GM12801 (cell line): Measurements from ENCODE around the gene PPP4R2.

Experiments
- CTCF ChIP-seq: IDR thresholded peaks from one replicate; pipeline ENCODE4 v1.5.1; 2011; ENCODE audit warnings: control low read depth; ENCODE audit not compliant: insufficient read length; ENCODE audit errors: extremely low read depth

PPP4R2 gene

DNA sequence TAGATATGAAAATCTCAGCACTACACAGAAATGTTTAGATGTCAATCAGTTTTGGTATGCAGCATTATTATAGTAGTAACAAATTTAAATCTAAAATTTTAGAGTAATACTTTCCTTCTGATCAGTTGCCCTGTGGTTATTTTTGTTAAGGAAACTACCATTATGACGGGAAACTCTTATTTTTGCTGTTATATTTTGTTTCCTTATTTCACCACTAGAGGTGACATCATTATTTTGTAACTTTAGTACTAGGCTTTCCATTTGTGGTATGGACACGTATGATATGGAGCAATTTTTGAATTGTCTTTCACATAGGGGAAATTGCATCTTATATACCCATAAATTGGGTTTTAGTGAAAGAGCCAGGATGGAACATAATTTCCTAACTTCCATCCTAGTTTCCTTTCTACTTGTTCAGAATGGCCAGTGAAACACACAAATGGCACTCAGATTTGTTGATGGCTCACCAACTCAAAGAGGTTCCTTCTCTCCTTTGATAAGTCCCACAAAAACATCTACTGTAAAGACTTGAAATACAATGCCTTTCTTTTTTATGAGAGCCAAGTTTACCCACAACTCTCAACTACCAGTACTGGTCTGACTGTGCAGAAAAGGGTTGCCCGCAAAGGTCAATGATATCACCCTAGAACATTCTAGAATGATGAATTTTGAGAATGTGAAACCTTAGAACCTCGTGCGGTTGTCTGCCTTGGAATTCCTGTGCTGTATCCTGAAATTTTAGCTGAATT lies 19.4 kb upstream of the PPP4R2 start:
- no peak for TF ChIP-seq CTCF

- TF ChIP-seq CTCF = no peak
These were observed 13.8 kb upstream of the PPP4R2 start for GRCh38 chr3:72982609-72983366.

GRCh38 chr3:72985576-72985975 lies 11.0 kb upstream of the PPP4R2 start:
- TF ChIP-seq CTCF = no peak

- TF ChIP-seq CTCF = no peak
These were observed 5.8 kb upstream of the PPP4R2 start for GRCh38 chr3:72990701-72991395.

- TF ChIP-seq CTCF = no peak
These were observed 5.1 kb upstream of the PPP4R2 start for GRCh38 chr3:72991522-72991921.

DNA sequence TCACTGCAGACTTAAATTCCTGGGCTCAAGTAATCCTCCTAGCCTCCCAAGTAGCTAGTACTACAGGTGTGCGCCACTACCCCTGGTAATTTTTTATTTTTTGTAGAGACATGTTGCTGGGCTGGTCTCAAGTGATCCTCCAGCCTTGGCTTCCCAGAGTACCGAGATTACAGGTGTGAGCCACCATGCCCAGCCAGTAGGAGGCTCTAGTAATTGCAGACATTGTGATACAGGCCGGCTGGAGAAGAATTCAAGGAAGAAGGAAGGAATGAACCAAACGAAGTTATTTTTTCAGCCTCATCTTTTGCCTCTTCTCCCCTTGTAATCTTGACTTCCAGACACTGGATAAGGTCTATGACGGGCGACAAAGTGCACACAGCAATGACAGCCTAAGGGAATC lies 3.2 kb upstream of the PPP4R2 start:
- no peak for TF ChIP-seq CTCF

DNA sequence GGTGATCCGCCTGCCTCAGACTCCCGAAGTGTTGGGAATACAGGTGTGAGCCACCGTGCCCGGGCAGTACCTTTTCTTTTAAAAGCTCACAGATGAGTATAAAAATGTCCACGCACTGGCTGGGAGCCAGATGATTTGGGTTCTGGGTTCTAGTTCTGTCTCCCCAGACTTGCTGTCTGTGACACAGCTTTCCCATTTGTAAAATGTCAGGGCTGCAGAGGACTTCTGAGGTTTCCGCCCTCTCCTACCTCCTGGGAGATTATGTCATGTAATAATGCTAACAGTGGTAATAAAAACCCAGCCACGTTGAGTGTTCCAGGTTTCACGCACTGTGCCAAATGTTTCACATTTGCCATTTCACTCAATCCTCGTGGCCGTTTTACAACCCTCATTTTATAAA lies 1.3 kb upstream of the PPP4R2 start:
- no peak for TF ChIP-seq CTCF
